Left lung (tissue), 10 donors: ENCODE data around the gene ARHGAP45. TPM values are rescaled to one million over a fixed set of nuclear protein-coding genes. Genes with fewer than 3 reads are reported as not detected.
A peak's percentile ranks its signal among the peaks of the same experiment; 100 is the strongest.

ENCODE experiments used
- ATAC-seq: fragments of 200-7000 bp; cut with Tn5 transposase; one replicate; pipeline ENCODE4 v1.9.1; 2020; ENCODE audit warnings: moderate library complexity
- DNase-seq, 4 donors: peaks; one replicate each; pipeline ENCODE4 v3.0.0-alpha.2; 2013 to 2020
- H3K27ac ChIP-seq, 2 donors: fragments of 200-600 bp; sonication (generic) in 1 of 2; one replicate each; pipeline versions ENCODE4 v1.5.0 to v1.8.0; 2020 to 2021
- H3K27me3 ChIP-seq, 2 donors: fragments of 200-600 bp; sonication (generic) in 1 of 2; one replicate each; pipeline versions ENCODE4 v1.5.0 to v1.8.0; 2020 to 2021
- H3K36me3 ChIP-seq, 2 donors: fragments of 200-600 bp; sonication (generic) in 1 of 2; one replicate each; pipeline versions ENCODE4 v1.5.0 to v1.8.0; 2020 to 2021
- H3K4me1 ChIP-seq, 2 donors: fragments of 200-600 bp; one replicate each; pipeline ENCODE4 v1.8.0; 2021
- H3K4me3 ChIP-seq, 2 donors: fragments of 200-600 bp; sonication (generic) in 1 of 2; one replicate each; pipeline versions ENCODE4 v1.5.0 to v1.8.0; 2020 to 2021; ENCODE audit warnings: mild to moderate bottlenecking in 1 of 2
- H3K9me3 ChIP-seq, 2 donors: fragments of 200-600 bp; sonication (generic) in 1 of 2; one replicate each; pipeline versions ENCODE4 v1.5.0 to v1.8.0; 2020 to 2021
- CTCF ChIP-seq, 2 donors: fragments of 200-600 bp; sonication (generic) in 1 of 2; IDR thresholded peaks; one replicate each; pipeline versions ENCODE4 v1.5.0 to v1.8.0; 2021; ENCODE audit warnings: antibody characterized with exemption in 2 of 2
- intact Hi-C, 2 donors: fragments of 100-400 bp; cut with DNase I; formaldehyde crosslinking; loops; one replicate each; pipeline versions ENCODE4 v1.11.2 to v1.14.2; 2022
- polyA plus RNA-seq, 6 donors: library from polyadenylated mRNA; unstranded; fragments of 120-200 nt; gene quantifications; one replicate each; pipeline ENCODE4 v1.2.1, GENCODE V29; 2013; ENCODE audit not compliant: insufficient read length in 6 of 6
- total RNA-seq, 2 donors: library from RNA; stranded (reverse); fragmentation: NEBNext Ultra II Directional; extraction: Animal tissue kit (Norgen Biotek cat#: 25700); gene quantifications; one replicate each; pipeline ENCODE4 v1.2.1, GENCODE V29; 2021
- donor health status: DM: no; HTN: yes; CAD: no.
- donor health status: DM: no; HTN: no; CAD: no.

Gene ARHGAP45
- total and polyA plus RNA-seq, 8 donors: 8.5 to 83.8 (median 12.0) TPM

- ATAC-seq (no peak), DNase-seq (no peak)
- no peaks in the 10 kb centered on the region for H3K4me1 ChIP-seq
- H3K27ac ChIP-seq: no peak overlapping the region
- no peaks in the 10 kb centered on the region for H3K27me3 ChIP-seq
- H3K4me3 ChIP-seq: no peak overlapping the region
- peaks cover 0 to 31% of the 10 kb centered on the region in 2 donors for H3K9me3 ChIP-seq
- peaks cover 0 to 61% of the 10 kb centered on the region in 2 donors for H3K36me3 ChIP-seq
- no peak for TF ChIP-seq CTCF (IDR thresholded peaks at IDR 0.05)
- intact Hi-C loops: no loop called here
Measured at GRCh38 chr19:1055886-1056620, 10.9 kb upstream of the ARHGAP45 start.

DNA sequence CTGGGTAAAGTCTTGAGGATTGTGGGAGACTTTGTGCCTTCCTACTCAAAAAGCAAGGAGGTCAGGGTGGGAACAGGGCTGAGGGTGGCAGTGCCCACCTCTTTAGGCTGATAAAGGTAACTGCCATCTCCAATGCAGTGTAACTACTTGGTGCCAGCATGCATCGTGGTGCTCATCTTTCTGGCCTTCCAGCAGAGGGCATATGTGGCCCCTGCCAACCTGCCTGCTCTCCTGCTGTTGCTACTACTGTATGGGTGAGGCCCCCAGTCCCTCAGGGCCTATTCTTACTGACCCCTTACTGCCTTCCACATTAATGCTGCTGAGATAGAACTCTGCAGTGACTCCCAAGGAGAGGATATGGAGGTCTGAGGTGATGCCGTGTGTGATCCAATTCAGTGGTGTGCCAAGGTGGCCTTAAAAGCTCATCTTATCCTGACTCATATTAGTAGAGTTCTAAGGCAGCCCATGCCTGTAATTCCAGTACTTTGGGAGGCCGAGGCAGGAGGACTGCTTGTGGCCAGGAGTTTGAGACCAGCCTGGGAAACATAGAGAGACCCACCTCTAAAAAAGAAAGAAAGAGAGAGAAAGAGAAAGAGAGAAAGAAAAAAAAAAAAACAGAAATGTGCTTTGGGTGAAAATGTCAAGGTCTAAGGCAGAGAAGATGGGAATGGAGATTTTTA lies 9.7 kb upstream of the ARHGAP45 start:
- H3K27ac ChIP-seq: no peak overlapping the region
- no peaks in the 10 kb centered on the region for H3K4me1 ChIP-seq
- ATAC-seq: peak; percentile 63
- no peak overlapping the region for H3K4me3 ChIP-seq
- intact Hi-C loops: no loop called here
- H3K9me3 ChIP-seq: peaks cover 0 to 31% of the 10 kb centered on the region in 2 donors
- H3K36me3 ChIP-seq: peaks cover 0 to 57% of the 10 kb centered on the region in 2 donors
- no peak for TF ChIP-seq CTCF (IDR thresholded peaks at IDR 0.05)
- no peak for DNase-seq
- H3K27me3 ChIP-seq: no peaks in the 10 kb centered on the region

- no peak for DNase-seq
- Histone ChIP-seq H3K4me1 (no peaks in the 10 kb centered on the region), H3K36me3 (peaks cover 0 to 57% of the 10 kb centered on the region in 2 donors), H3K27ac (no peak overlapping the region), H3K4me3 (no peak overlapping the region), H3K9me3 (peaks cover 0 to 31% of the 10 kb centered on the region in 2 donors), H3K27me3 (no peaks in the 10 kb centered on the region)
- no peak for ATAC-seq
- intact Hi-C loops: no loop called here
- TF ChIP-seq CTCF (IDR thresholded peaks at IDR 0.05): no peak
Measured at GRCh38 chr19:1058112-1058511, 8.9 kb upstream of the ARHGAP45 start.

DNA sequence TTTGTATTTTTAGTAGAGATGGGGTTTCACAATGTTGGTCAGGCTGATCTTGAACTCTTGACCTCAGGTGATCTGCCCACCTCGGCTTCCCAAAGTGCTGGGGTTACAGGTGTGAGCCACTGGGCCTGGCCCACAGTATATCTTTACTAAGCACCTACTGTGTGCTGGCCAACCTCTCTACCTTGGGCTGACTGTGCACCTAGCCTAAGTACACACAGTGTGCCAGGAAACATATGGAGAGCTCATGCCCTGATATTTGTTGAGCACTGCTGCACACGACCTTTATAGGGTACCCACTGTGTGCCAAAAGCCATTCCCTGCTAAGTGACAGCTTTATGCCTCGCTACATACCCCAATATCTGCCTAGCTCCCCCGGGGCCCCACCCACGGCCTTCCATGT lies 6.3 kb upstream of the ARHGAP45 start:
- no peak overlapping the region for H3K4me3 ChIP-seq
- H3K9me3 ChIP-seq: peaks cover 0 to 31% of the 10 kb centered on the region in 2 donors
- no peak for TF ChIP-seq CTCF (IDR thresholded peaks at IDR 0.05)
- peaks cover 0 to 39% of the 10 kb centered on the region in 2 donors for H3K36me3 ChIP-seq
- no peak overlapping the region for H3K27ac ChIP-seq
- H3K27me3 ChIP-seq: no peaks in the 10 kb centered on the region
- no peak for ATAC-seq
- peaks cover 0 to 23% of the 10 kb centered on the region in 2 donors for H3K4me1 ChIP-seq
- intact Hi-C loops: no loop called here
- no peak for DNase-seq

GRCh38 chr19:1061987-1062386 lies 5.0 kb upstream of the ARHGAP45 start:
- Histone ChIP-seq H3K27me3 (peaks cover under 1 to 2% of the 10 kb centered on the region in 2 donors), H3K36me3 (peaks cover 0 to 26% of the 10 kb centered on the region in 2 donors), H3K4me1 (peaks cover 6 to 36% of the 10 kb centered on the region in 2 donors), H3K27ac (no peak overlapping the region), H3K9me3 (peaks cover 0 to 23% of the 10 kb centered on the region in 2 donors), H3K4me3 (no peak overlapping the region)
- ATAC-seq (no peak), DNase-seq (peak in 1 of 4 donors; percentile 71)
- no peak for TF ChIP-seq CTCF (IDR thresholded peaks at IDR 0.05)
- intact Hi-C loops: no loop called here
